ENCODE results near the gene CRKL.

CRKL gene

DNA sequence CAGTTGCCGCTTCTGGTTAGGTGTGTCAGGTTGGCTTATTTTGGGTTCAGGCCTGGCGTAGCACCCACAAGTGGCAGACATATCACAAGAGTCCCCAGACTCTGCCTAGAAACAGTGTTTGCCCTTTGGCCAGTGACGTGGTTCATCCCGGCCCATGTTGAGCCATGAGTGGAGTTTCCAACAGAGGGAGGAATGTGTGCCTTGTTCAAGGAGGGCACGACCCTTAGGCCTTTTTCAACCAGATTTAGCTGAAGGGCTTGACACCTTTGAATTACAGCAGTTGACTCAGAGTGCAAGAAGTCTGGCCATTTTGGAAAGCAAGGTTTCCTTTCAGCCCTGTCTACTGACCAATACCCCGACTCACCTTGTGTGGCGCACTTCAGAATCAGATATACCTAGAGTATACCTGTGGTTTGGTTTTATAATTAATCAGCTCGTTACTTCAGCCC lies 34.7 kb downstream of the CRKL start:
- TF ChIP-seq, protein P1, sequence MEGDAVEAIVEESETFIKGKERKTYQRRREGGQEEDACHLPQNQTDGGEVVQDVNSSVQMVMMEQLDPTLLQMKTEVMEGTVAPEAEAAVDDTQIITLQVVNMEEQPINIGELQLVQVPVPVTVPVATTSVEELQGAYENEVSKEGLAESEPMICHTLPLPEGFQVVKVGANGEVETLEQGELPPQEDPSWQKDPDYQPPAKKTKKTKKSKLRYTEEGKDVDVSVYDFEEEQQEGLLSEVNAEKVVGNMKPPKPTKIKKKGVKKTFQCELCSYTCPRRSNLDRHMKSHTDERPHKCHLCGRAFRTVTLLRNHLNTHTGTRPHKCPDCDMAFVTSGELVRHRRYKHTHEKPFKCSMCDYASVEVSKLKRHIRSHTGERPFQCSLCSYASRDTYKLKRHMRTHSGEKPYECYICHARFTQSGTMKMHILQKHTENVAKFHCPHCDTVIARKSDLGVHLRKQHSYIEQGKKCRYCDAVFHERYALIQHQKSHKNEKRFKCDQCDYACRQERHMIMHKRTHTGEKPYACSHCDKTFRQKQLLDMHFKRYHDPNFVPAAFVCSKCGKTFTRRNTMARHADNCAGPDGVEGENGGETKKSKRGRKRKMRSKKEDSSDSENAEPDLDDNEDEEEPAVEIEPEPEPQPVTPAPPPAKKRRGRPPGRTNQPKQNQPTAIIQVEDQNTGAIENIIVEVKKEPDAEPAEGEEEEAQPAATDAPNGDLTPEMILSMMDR (IDR thresholded peaks at IDR 0.05; ENCODE audit: extremely low read depth, missing control alignments): no peak

DNA sequence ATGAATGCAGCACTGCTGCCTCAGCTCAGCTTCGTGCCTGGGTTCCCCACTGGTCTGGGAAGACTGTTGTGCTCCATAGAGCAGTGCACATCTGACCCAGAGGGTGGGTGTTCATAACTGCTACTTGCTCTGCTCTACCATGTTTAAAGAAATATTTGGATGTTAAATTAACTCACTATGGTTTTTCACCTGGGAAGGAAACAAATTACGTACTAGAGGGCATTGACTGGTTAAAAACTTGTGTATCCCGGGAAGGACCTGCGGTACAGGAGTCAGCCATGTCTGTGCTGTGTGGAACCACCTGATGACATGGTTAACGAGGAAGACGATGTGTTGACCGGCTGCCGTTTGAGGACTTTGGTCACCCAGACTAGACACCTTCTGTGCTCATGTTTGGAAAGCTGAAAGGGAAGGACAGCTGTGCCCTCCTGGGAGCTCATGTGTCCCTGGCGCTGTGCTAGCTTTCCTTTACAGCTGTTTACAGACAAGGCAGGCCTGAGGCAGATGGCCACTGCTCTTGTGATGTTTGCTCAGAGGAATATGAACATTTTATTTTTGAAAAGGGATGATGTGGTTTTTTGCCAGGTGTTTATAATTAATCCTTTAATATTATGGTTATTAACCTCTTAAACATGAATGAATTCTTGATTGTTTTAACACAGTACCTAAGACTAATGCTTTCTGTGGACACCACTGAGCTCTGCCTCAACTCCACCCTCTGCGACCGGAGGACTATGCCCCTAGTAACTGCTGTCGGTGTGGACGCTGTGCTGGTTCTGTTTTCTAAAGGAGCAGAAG lies 35.5 kb downstream of the CRKL start:
- DNase-seq (ENCODE audit: low spot score): no peak
- TF ChIP-seq, protein P1 (IDR thresholded peaks at IDR 0.05; ENCODE audit: extremely low read depth, missing control alignments): no peak

More for the DNA sequence above, 34.7 kb downstream of the CRKL start:
- DNase-seq (ENCODE audit: low spot score): no peak

DNA sequence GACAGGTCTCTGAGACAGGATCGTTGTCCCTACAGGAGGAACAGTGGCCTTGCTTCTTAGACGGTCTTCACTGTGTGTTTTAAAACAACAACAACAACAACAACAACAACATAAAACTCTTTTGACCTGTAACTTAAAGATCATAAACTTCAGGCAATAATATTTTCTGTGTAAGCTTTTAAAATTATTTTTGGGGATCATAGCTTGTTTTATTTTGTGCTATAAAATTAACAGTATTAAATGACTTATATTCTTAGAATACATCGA lies 36.1 kb downstream of the CRKL start:
- TF ChIP-seq, protein P1 (IDR thresholded peaks at IDR 0.05; ENCODE audit: extremely low read depth, missing control alignments): no peak
- no peak for DNase-seq (ENCODE audit: low spot score)

DNA sequence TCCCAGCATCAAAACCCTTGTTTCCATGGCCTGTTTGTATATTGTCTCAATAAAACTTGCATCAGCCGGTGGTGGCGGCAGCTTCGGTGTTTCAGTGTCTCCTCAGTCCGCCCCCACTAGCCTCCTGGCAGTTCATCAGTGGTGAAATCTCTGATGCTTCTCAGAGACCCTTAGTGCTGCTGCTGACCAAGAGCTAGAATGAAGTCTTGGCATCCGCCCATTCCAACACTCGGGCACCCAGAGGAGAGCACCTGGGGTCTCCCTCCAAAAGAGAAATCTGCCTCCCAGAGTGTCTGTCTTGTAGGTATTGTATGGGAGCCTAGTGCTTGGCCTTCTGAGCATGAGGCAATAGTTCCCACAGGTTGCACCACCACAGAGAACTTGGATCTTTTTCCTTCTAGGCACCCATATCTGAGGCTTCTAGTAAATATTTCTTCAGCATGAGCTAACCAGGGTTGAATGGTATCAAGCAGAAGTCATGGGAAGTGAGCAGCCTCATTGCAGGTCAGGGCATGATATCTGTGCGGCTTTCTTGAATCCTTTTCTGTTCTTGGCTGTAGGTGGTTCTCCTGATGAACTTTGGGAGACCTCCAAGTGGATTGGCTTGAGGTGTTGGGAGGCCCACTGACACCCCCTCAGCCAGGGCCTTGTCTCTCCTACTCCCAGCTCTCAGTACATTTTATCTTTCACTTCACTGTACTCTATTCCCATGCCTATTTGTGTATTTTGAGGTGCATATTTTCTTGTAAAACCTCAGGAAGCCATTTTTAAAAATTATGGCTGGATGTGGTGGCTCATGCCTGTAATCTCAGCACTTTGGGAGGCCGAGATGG lies 36.7 kb downstream of the CRKL start:
- no peak for DNase-seq (ENCODE audit: low spot score)
- TF ChIP-seq, protein P1 (IDR thresholded peaks at IDR 0.05; ENCODE audit: extremely low read depth, missing control alignments): no peak

DNA sequence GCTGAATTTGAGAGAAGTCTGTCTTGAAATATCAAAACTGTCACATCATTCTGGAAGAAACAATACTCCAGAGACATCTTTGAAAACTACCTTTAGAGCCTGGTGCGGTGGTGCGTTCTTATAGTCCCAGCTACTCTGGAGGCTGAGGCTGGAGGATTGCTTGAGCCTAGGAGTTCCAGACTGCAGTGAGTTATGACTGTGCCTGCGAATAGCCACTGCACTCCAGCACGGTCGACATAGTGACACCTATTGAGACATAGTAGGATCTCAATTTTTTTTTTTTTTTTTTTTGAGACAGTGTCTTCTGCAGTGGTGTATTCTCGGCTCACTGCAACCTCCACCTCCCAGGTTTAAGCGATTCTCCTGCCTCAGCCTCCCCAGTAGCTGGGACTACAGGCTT lies 38.3 kb downstream of the CRKL start:
- TF ChIP-seq, protein P1 (IDR thresholded peaks at IDR 0.05; ENCODE audit: extremely low read depth, missing control alignments): no peak
- no peak for DNase-seq (ENCODE audit: low spot score)

DNA sequence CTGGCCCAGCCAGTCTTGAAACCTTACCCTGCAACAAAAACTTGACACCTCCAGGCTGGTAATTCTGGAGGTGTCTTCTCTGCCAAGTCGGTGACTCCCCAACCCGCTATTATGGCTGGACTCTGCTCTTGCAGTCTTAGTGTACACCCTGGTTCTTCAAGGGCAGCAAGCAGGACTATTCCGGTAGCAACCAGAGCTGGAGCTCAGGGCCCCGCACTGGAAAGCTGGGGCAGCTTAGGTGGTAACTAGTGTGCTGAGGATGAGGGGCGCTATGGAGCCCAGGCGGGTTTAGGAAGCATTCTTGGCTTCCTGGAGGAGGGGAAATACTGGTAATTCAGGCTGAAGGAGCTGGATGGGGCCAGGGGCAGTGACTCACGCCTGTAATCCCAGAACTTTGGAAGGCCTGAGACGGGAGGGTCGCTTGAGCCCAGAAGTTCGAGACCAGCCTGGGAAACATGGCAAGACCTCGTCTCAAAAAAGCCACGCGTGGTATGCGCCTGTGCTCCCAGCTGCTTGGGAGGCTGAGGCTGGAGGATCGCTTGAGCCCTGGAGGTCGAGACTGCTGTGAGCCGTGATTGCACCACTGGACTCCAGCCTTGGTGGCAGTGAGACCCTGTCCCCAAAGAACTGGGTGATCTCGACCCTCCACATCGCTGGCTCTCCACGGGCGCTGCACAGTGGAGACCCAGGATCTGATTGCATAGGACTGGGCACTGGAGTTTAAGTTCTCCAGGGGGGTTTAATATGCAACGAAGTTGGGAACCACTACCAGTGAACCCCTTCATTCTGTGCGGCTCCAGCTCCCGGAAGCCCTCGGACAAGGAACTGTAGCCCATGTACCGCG lies 39.3 kb downstream of the CRKL start:
- DNase-seq (ENCODE audit: low spot score): no peak
- TF ChIP-seq, protein P1 (IDR thresholded peaks at IDR 0.05; ENCODE audit: extremely low read depth, missing control alignments): no peak

Data from GM20000 (cell line).